ENCODE results near the gene METTL1.

DNA sequence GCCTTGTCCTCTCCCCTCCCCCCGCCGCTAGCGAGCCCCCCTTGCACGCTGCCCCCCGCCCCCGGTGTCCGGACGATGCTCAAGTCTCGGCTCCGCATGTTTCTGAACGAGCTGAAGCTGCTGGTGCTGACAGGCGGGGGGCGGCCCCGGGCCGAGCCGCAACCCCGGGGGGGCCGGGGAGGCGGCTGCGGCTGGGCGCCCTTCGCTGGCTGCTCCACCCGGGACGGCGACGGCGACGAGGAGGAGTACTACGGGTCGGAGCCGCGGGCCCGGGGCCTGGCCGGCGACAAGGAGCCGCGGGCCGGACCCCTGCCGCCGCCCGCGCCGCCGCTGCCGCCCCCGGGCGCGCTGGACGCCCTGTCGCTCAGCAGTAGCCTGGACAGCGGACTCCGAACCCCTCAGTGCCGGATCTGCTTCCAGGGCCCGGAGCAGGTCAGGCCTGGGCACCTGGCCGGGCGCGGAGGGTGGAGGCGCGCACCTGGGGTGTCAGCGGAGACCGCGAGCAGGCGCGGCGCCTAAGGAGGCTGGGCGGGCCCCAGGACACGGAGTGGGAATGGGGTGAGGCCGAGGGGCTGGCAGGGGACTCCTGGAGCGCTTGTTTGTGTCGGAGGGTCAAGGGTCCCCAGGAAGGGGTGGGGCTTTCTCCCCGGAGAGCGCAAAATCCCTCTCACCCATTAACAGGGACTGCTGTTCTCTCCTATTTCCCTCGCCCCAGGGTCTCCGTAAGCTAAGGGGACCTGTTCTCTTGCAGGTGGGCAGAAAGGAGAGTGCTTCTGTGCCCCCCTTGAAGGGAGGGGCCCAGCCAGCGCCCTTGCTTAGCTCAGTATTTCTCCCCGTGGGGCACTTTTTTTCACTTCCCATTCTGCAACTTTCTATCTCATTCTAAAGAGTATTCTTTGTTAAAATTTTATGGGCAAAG lies 16.2 kb downstream of the METTL1 start:
- TF ChIP-seq EZH2phosphoT487 (IDR thresholded peaks at IDR 0.05; ENCODE audit: low read depth, severe bottlenecking, unreplicated experiment) = no peak
- TF ChIP-seq, protein P1, sequence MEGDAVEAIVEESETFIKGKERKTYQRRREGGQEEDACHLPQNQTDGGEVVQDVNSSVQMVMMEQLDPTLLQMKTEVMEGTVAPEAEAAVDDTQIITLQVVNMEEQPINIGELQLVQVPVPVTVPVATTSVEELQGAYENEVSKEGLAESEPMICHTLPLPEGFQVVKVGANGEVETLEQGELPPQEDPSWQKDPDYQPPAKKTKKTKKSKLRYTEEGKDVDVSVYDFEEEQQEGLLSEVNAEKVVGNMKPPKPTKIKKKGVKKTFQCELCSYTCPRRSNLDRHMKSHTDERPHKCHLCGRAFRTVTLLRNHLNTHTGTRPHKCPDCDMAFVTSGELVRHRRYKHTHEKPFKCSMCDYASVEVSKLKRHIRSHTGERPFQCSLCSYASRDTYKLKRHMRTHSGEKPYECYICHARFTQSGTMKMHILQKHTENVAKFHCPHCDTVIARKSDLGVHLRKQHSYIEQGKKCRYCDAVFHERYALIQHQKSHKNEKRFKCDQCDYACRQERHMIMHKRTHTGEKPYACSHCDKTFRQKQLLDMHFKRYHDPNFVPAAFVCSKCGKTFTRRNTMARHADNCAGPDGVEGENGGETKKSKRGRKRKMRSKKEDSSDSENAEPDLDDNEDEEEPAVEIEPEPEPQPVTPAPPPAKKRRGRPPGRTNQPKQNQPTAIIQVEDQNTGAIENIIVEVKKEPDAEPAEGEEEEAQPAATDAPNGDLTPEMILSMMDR (IDR thresholded peaks at IDR 0.05; ENCODE audit: poor library complexity) = no peak

Measured in hepatocyte (in vitro differentiated cells).